ENCODE data around the gene GAL3ST1.
"Not testable (repeated sequence)": the region's sequence is repeated elsewhere in the genome, so short reads cannot be mapped to it uniquely, and the experiment has no call there.

GAL3ST1 gene

GRCh38 chr22:30574095-30574981, at the start of gene GAL3ST1:
Gene GAL3ST1 (minus strand): TSS chr22:30574665. CDS start chr22:30557392, 17,273 bp downstream.
- DNase-seq (ENCODE audit: low read depth in 2 of 2), result no peak

GRCh38 chr22:30619909-30620308, 45.4 kb upstream of the GAL3ST1 start:
- not testable (repeated sequence) for DNase-seq (ENCODE audit: low read depth in 2 of 2)

- DNase-seq (ENCODE audit: low read depth in 2 of 2), result no peak
Measured at GRCh38 chr22:30617819-30618218, 43.4 kb upstream of the GAL3ST1 start.

GRCh38 chr22:30615543-30615954, 41.1 kb upstream of the GAL3ST1 start:
- DNase-seq (ENCODE audit: low read depth in 2 of 2), result no peak

GRCh38 chr22:30614879-30615278, 40.4 kb upstream of the GAL3ST1 start:
- DNase-seq (ENCODE audit: low read depth in 2 of 2), result no peak

GRCh38 chr22:30614268-30614667, 39.8 kb upstream of the GAL3ST1 start:
- DNase-seq (ENCODE audit: low read depth in 2 of 2), result no peak

- no peak for DNase-seq (ENCODE audit: low read depth in 2 of 2)
Measured at GRCh38 chr22:30612789-30613188, 38.3 kb upstream of the GAL3ST1 start.

GRCh38 chr22:30611197-30611596, 36.7 kb upstream of the GAL3ST1 start:
- no peak for DNase-seq (ENCODE audit: low read depth in 2 of 2)

- no peak for DNase-seq (ENCODE audit: low read depth in 2 of 2)
Measured at GRCh38 chr22:30610299-30610698, 35.8 kb upstream of the GAL3ST1 start.

- no peak for DNase-seq (ENCODE audit: low read depth in 2 of 2)
Measured at GRCh38 chr22:30609260-30610185, 35.1 kb upstream of the GAL3ST1 start.

- no peak for DNase-seq (ENCODE audit: low read depth in 2 of 2)
Measured at GRCh38 chr22:30607939-30608338, 33.5 kb upstream of the GAL3ST1 start.

- DNase-seq (ENCODE audit: low read depth in 2 of 2), result no peak
Measured at GRCh38 chr22:30607300-30607930, 33.0 kb upstream of the GAL3ST1 start.

- DNase-seq (ENCODE audit: low read depth in 2 of 2), result no peak
Measured at GRCh38 chr22:30606455-30607299, 32.2 kb upstream of the GAL3ST1 start, which contains the start of gene TCN2. Gene TCN2 (plus strand): TSS chr22:30607174. CDS start chr22:30607332, 158 bp downstream.

GRCh38 chr22:30605449-30606110, 31.1 kb upstream of the GAL3ST1 start:
- DNase-seq (ENCODE audit: low read depth in 2 of 2), result no peak

- no peak for DNase-seq (ENCODE audit: low read depth in 2 of 2)
Measured at GRCh38 chr22:30604723-30605122, 30.3 kb upstream of the GAL3ST1 start.

GRCh38 chr22:30603801-30604200, 29.3 kb upstream of the GAL3ST1 start:
- DNase-seq (ENCODE audit: low read depth in 2 of 2), result no peak

- no peak for DNase-seq (ENCODE audit: low read depth in 2 of 2)
Measured at GRCh38 chr22:30602049-30602448, 27.6 kb upstream of the GAL3ST1 start.

- DNase-seq (ENCODE audit: low read depth in 2 of 2), result no peak
Measured at GRCh38 chr22:30601464-30601863, 27.0 kb upstream of the GAL3ST1 start.

GRCh38 chr22:30600921-30601320, 26.5 kb upstream of the GAL3ST1 start:
- DNase-seq (ENCODE audit: low read depth in 2 of 2), result no peak

GRCh38 chr22:30598986-30599385, 24.5 kb upstream of the GAL3ST1 start:
- no peak for DNase-seq (ENCODE audit: low read depth in 2 of 2)
